Mammary epithelial cell (primary cell): ENCODE measurements around the gene THAP4.

Source experiments
- CTCF ChIP-seq, 2 donors: IDR thresholded peaks in 1 of 2; conservative IDR thresholded peaks in 1 of 2; 2 replicates each; pipeline ENCODE4 v1.5.1; 2011 to 2012; ENCODE audit warnings: inconsistent platforms in 2 of 2, low read length in 2 of 2, mild to moderate bottlenecking in 2 of 2, control low read depth in 1 of 2, low read depth in 1 of 2; ENCODE audit not compliant: insufficient read depth in 1 of 2; ENCODE audit errors: extremely low read depth in 1 of 2
- EZH2 ChIP-seq: IDR thresholded peaks from 2 replicates; pipeline ENCODE4 v1.6.1; 2012; ENCODE audit warnings: low read length, inconsistent platforms, borderline replicate concordance

- TF ChIP-seq CTCF (conservative IDR thresholded peaks at IDR 0.05 in 1 of 2, IDR thresholded peaks at IDR 0.05 in 1 of 2; ENCODE audit: extremely low read depth in 1 of 2, insufficient read depth in 1 of 2, low read depth in 1 of 2, low read length in 2 of 2), result no peak
- TF ChIP-seq EZH2, result no peak
These were observed 73.4 kb downstream of the THAP4 start for GRCh38 chr2:241563571-241563980.
